HFF-Myc (cell line): ENCODE measurements around the gene EVI2A.
"Not testable (repeated sequence)": the region's sequence is repeated elsewhere in the genome, so short reads cannot be mapped to it uniquely, and the experiment has no call there.

Experiments
- DNase-seq: peaks from one replicate; pipeline ENCODE4 v3.0.0-alpha.2; 2011; ENCODE audit warnings: low read depth; ENCODE audit errors: extremely low read depth
- H3K4me3 ChIP-seq: replicated peaks from 2 replicates; pipeline ENCODE4 v1.5.1; 2011; ENCODE audit warnings: low read depth, mild to moderate bottlenecking, control low read depth, low read length
- CTCF ChIP-seq: IDR thresholded peaks from 2 replicates; pipeline ENCODE4 v1.5.1; 2012; ENCODE audit warnings: mild to moderate bottlenecking, low read depth, low read length, control low read depth; ENCODE audit errors: missing control alignments

Gene EVI2A

DNA sequence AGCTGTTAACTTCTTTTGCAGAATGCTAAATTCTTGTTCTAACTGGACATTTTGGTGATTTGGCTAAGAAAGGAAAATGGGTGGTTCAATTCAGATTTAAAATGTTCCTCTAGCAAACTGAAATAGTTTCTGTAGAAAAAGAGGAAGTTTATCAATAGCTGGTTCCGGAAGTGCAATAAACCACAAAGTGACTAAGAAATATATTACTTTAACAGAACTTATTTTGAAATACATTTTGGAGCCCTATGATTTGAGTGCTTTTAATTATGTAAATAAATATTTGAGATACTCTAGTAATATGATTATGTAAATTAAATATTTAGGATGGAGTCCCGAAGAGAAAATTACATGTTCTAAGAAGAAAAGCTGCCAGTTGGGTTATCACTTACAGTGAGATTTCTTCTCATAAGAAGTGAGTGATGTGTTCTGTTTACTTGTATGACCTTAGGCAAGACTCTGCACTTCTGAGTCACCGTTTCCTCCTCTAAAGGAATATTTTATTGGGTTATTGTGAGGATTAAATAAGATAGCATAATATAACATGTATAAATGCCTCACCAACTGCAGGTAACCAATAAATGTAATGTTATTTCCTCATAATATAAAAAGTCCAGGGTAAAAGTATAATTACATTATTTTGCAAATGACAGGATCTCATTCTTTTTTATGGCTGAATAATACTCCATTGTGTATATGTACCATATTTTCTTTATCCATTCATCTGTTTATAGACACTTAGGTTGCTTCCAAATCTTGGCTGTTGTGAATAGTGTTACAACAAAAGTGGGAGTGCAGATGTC lies 7.2 kb downstream of the EVI2A start, which contains the start of gene EVI2B:
Gene EVI2B, minus strand, starts transcription at position 73 of the 800 bp plus-strand sequence. CDS start 8,445 bp downstream, outside the sequence.
- no peak within 1 kb of the TSS for H3K4me3 ChIP-seq
- no peak for TF ChIP-seq CTCF
- DNase-seq, result peak; percentile 6

GRCh38 chr17:31312223-31312622 lies 9.2 kb downstream of the EVI2A start:
- DNase-seq, H3K4me3 ChIP-seq: not testable (repeated sequence)

GRCh38 chr17:31311526-31311925 lies 9.9 kb downstream of the EVI2A start:
- no peak for TF ChIP-seq CTCF
- H3K4me3 ChIP-seq, result no peak overlapping the region
- DNase-seq, result no peak

GRCh38 chr17:31310886-31311285 lies 10.5 kb downstream of the EVI2A start:
- no peak for TF ChIP-seq CTCF
- DNase-seq, result no peak
- no peak overlapping the region for H3K4me3 ChIP-seq

- no peak overlapping the region for H3K4me3 ChIP-seq
- no peak for DNase-seq
- TF ChIP-seq CTCF, result no peak
Measured at GRCh38 chr17:31310260-31310659, 11.2 kb downstream of the EVI2A start.

DNA sequence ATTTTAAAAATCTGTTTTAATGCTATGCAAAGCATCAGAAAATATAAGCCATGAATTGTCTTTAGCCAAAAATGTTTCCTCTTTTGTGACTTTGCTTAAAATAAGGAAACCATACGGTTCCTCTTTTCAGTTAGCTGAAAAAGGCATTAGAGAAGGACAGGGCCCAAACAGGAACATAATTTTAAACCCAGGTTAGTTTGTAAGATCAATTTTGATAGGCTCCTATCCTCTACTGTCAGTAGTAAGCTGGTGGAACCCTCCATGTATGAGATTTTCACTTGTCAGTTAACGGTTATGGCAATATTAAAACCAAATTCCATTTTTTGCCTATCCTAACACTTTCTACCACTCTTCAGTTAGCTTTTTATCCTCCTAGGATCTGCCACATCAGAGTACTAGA lies 11.9 kb downstream of the EVI2A start:
- no peak overlapping the region for H3K4me3 ChIP-seq
- no peak for TF ChIP-seq CTCF
- no peak for DNase-seq

DNA sequence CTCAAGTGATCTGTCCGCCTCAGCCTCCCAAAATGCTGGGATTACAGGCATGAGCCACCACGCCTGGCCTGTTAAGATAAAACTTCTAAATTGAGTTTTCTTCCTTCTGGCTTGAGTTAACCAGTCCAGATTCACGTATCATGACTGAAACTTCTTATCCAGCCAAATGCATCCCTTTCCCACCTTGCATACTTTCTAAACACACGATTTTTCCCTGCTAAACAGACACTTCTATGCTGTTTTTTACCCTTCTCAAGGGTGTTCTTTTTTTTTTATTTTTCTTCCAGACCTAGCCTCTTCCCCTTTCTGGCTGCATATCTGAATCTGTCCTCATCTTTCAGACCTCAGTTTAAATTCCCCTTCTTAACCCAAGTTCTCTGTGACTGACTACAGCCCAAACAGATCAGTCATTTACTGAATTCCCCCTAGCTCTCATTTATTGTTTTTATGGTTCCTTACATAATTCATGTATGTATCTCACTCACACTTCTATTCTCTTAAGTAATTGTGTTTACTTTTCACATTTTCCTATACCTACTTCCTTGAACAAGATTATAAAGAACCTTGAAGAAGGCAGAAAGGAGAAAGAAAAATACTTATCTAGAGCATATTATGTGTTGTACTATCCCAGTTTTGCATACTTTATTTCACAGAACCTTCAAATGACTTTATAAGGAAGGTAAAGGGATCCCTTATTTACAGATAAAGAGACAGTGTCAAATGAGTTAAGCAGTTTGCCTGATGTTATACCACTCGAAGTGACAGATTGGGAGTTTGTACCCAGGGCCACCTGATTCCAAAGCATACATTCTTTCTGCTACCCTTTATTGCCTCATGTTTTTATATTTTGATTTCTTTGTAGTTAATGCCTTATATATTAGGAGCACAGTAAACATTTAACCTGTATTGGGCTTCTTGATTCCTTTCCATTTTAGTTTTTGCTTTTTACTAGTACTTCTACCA lies 12.8 kb downstream of the EVI2A start:
- no peak for TF ChIP-seq CTCF
- no peak for DNase-seq
- H3K4me3 ChIP-seq, result no peak overlapping the region
